ENCODE measurements around the gene DVL3.

- TF ChIP-seq CTCF (IDR thresholded peaks at IDR 0.05; ENCODE audit: borderline replicate concordance, extremely low read depth, low read length, poor library complexity, severe bottlenecking) (no peak), EZH2 (IDR thresholded peaks at IDR 0.05; ENCODE audit: borderline replicate concordance, low read depth, low read length, severe bottlenecking) (no peak)
These were observed 20.8 kb downstream of the DVL3 start for GRCh38 chr3:184175981-184176376.
